ENCODE measurements around the gene ZNF416. TPM values are rescaled to one million over a fixed set of nuclear protein-coding genes. Genes with fewer than 3 reads are reported as not detected.

ZNF416 gene
- total and polyA plus RNA-seq, 9 of the 15 experiments (the other 6 are each of a cell fraction or from before 2014, with no cell fraction given), result 0.20 to 2.0 (median 1.1) TPM

- TF ChIP-seq ZNF311 (CRISPR knock-in tag; IDR thresholded peaks at IDR 0.05) (no peak), ZEB2 (IDR thresholded peaks at IDR 0.05) (no peak), SIRT6 (IDR thresholded peaks at IDR 0.05; ENCODE audit: low read depth, low read length) (no peak), CEBPG (CRISPR knock-in tag; IDR thresholded peaks at IDR 0.05) (no peak), CEBPG (tag; conservative IDR thresholded peaks at IDR 0.05 in 1 of 2, IDR thresholded peaks at IDR 0.05 in 1 of 2) (no peak), PCBP2 (IDR thresholded peaks at IDR 0.05; ENCODE audit: low read depth, low read length, poor library complexity, severe bottlenecking) (no peak), ATF1 (CRISPR knock-in tag; IDR thresholded peaks at IDR 0.05) (no peak), ATF1 (tag; IDR thresholded peaks at IDR 0.05) (peak; percentile 80), ESRRA (IDR thresholded peaks at IDR 0.05; ENCODE audit: borderline replicate concordance, low read depth) (0 out of 2 replicates have a peak, but pooled peaks have one; percentile 16), RBBP5 (IDR thresholded peaks at IDR 0.05; ENCODE audit: borderline replicate concordance, insufficient read depth, low read length, poor library complexity, severe bottlenecking) (peak; percentile 77), PHF20 (IDR thresholded peaks at IDR 0.05; ENCODE audit: partially characterized antibody) (peak; percentile 42), BRF1 (IDR thresholded peaks at IDR 0.05; ENCODE audit: borderline replicate concordance, extremely low read depth, insufficient read length) (no peak), CHD2 (IDR thresholded peaks at IDR 0.05; ENCODE audit: low read depth, low read length) (peak; percentile 72), HMBOX1 (IDR thresholded peaks at IDR 0.05) (no peak), NFYB (IDR thresholded peaks at IDR 0.05; ENCODE audit: extremely low read depth, insufficient read length) (peak; percentile 58), ATF6 (CRISPR knock-in tag; IDR thresholded peaks at IDR 0.05) (no peak), MAZ (CRISPR knock-in tag; conservative IDR thresholded peaks at IDR 0.05 in 1 of 2, IDR thresholded peaks at IDR 0.05 in 1 of 2) (0 out of 4 replicates have a peak, but pooled peaks of 1 of the 2 experiments have one; percentile 29), ZSCAN32 (CRISPR knock-in tag; IDR thresholded peaks at IDR 0.05) (no peak), BRCA1 (IDR thresholded peaks at IDR 0.05) (no peak), BRCA1 (CRISPR knock-in tag; IDR thresholded peaks at IDR 0.05) (no peak)
- TF ChIP-seq, protein P1, sequence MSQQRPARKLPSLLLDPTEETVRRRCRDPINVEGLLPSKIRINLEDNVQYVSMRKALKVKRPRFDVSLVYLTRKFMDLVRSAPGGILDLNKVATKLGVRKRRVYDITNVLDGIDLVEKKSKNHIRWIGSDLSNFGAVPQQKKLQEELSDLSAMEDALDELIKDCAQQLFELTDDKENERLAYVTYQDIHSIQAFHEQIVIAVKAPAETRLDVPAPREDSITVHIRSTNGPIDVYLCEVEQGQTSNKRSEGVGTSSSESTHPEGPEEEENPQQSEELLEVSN (IDR thresholded peaks at IDR 0.05; ENCODE audit: borderline replicate concordance in 1 of 2, extremely low read depth in 1 of 2, insufficient read depth in 1 of 2, insufficient read length in 1 of 2, low read depth in 1 of 2, low read length in 1 of 2, poor library complexity in 1 of 2, severe bottlenecking in 1 of 2), result peak in 1 of 2 experiments; percentile 25
- TF ChIP-seq, protein P2, sequence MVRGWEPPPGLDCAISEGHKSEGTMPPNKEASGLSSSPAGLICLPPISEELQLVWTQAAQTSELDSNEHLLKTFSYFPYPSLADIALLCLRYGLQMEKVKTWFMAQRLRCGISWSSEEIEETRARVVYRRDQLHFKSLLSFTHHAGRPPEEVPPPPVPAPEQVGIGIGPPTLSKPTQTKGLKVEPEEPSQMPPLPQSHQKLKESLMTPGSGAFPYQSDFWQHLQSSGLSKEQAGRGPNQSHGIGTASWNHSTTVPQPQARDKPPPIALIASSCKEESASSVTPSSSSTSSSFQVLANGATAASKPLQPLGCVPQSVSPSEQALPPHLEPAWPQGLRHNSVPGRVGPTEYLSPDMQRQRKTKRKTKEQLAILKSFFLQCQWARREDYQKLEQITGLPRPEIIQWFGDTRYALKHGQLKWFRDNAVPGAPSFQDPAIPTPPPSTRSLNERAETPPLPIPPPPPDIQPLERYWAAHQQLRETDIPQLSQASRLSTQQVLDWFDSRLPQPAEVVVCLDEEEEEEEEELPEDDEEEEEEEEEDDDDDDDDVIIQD (CRISPR knock-in tag; IDR thresholded peaks at IDR 0.05), result no peak
Observed at GRCh38 chr19:57578487-57579205, at the start of gene ZNF416 (continued).
